Spleen (tissue), 11 donors: ENCODE data around the gene DOCK1. TPM values are rescaled to one million over a fixed set of nuclear protein-coding genes. Genes with fewer than 3 reads are reported as not detected.

Experiments
- DNase-seq: peaks from one replicate; pipeline ENCODE4 v3.0.0-alpha.2; 2020
- H3K27ac ChIP-seq, 8 donors: fragments of 200-600 bp; sonication (generic) in 7 of 8; 1 replicate in 4 of 8; 2 replicates in 4 of 8; pipeline versions ENCODE4 v1.5.0 to v1.8.0; 2016 to 2021; ENCODE audit warnings: inconsistent platforms in 4 of 8, mild to moderate bottlenecking in 4 of 8, moderate library complexity in 1 of 8
- H3K27me3 ChIP-seq, 7 donors: fragments of 200-600 bp; sonication (generic) in 6 of 7; replicated peaks in 1 of 7; 1 replicate in 4 of 7; 2 replicates in 3 of 7; pipeline versions ENCODE4 v1.5.0 to v1.8.0; 2016 to 2021; ENCODE audit warnings: inconsistent platforms in 3 of 7, mild to moderate bottlenecking in 1 of 7
- H3K36me3 ChIP-seq, 6 donors: fragments of 200-600 bp; sonication (generic) in 5 of 6; 1 replicate in 4 of 6; 2 replicates in 2 of 6; pipeline versions ENCODE4 v1.5.0 to v1.8.0; 2016 to 2021; ENCODE audit warnings: inconsistent platforms in 2 of 6
- H3K4me1 ChIP-seq, 6 donors: fragments of 200-600 bp; sonication (generic) in 5 of 6; 1 replicate in 3 of 6; 2 replicates in 3 of 6; pipeline versions ENCODE4 v1.5.0 to v1.8.0; 2016 to 2021; ENCODE audit warnings: inconsistent platforms in 3 of 6
- H3K4me3 ChIP-seq, 8 donors: fragments of 200-600 bp; sonication (generic) in 7 of 8; 1 replicate in 4 of 8; 2 replicates in 4 of 8; pipeline versions ENCODE4 v1.5.0 to v1.8.0; 2016 to 2021; ENCODE audit warnings: inconsistent platforms in 4 of 8, mild to moderate bottlenecking in 4 of 8, moderate library complexity in 2 of 8
- H3K9me3 ChIP-seq, 8 donors: fragments of 200-600 bp; sonication (generic) in 7 of 8; 1 replicate in 4 of 8; 2 replicates in 4 of 8; pipeline versions ENCODE4 v1.5.0 to v1.8.0; 2016 to 2021; ENCODE audit warnings: inconsistent platforms in 4 of 8
- CTCF ChIP-seq, 11 experiments: fragments of 200-600 bp in 7 of 11; fragments of 450-650 bp in 4 of 11; sonication (generic) in 4 of 11; IDR thresholded peaks in 8 of 11; conservative IDR thresholded peaks in 3 of 11; 1 replicate in 7 of 11; 2 replicates in 4 of 11; pipeline versions ENCODE4 v1.4.0 to v1.8.0; 2016 to 2021; ENCODE audit warnings: antibody characterized with exemption in 11 of 11, inconsistent platforms in 4 of 11, mild to moderate bottlenecking in 1 of 11
- POLR2A ChIP-seq, 3 donors: fragments of 450-650 bp; IDR thresholded peaks; one replicate each; pipeline ENCODE4 v1.5.1; 2017; ENCODE audit warnings: antibody characterized with exemption in 3 of 3, mild to moderate bottlenecking in 1 of 3
- POLR2AphosphoS5 ChIP-seq, 3 donors: sonication (generic); formaldehyde crosslinking; IDR thresholded peaks; one replicate each; pipeline ENCODE4 v1.5.1; 2017; ENCODE audit warnings: antibody characterized with exemption in 3 of 3
- WGBS, 5 donors: extraction: QIAGEN DNeasy Blood & Tissue Kit in 3 of 5; methylation state at CpG; one replicate each; pipeline versions ENCODE4 v1.1.5 to v1.1.7; 2013 to 2018; 5-methylcytosine and 5-hydroxymethylcytosine counted together
- intact Hi-C: fragments of 100-400 bp; cut with DNase I; formaldehyde crosslinking; loops from one replicate; pipeline ENCODE4 v1.15.0; 2023; ENCODE audit warnings: low total_unique reads
- polyA plus RNA-seq, 3 donors: library from polyadenylated mRNA; stranded (reverse); fragments of 200-250 nt; gene quantifications; one replicate each; pipeline ENCODE4 v1.2.1, GENCODE V29; 2013
- total RNA-seq, 7 donors: library from RNA; depleted of rRNA in 3 of 7; stranded (reverse); fragments of >200 nt in 3 of 7; fragmentation: NEBNext Ultra II Directional in 4 of 7; extraction: Animal tissue kit (Norgen Biotek cat#: 25700) in 4 of 7; gene quantifications; one replicate each; pipeline versions ENCODE4 v1.1.0 to v1.2.1, GENCODE V29; 2016 to 2021
- donor health status: healthy with polysubstance abuse.
- donor health status: DM: no; HTN: no; CAD: no; lungs with moderate emphysema.
- donor health status: DM: no; HTN: no; CAD: no.
- donor health status: Bipolar disorder and iron deficiency.
- donor health status: healthy.
- donor health status: DM: no; HTN: no; CAD: no.
- donor health status: DM: yes; HTN: yes; CAD: no.

DOCK1 gene
- total and polyA plus RNA-seq, 10 donors = 2.2 to 40.5 (median 25.1) TPM

DNA sequence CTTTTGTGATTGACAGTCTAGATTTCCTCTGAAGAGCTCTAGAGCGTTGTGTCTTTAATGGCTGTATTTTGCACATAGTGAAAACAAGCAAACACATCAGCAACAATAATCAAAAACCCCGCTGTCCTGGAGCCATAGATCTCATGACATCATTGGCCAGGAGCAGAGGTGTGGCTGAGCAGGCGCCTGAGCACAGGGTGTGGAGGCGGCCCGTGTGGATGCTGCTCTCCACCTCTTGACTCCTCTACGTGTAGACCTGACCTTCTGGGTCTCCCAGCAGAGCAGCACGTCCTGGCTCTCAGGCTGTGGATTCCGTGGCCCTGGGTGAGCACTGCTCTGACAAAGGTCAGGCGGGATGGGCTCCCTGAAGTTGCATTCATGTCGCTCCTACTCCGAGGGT, 354.1 kb downstream of the DOCK1 start:
- Histone ChIP-seq H3K4me1 (peaks cover 0 to 11% (median 2%) of the 10 kb centered on the region in 6 donors), H3K27ac (no peak overlapping the region), H3K4me3 (no peak overlapping the region), H3K9me3 (no peaks in the 10 kb centered on the region), H3K27me3 (no peaks in the 10 kb centered on the region), H3K36me3 (peaks cover 0 to 18% (median 0%) of the 10 kb centered on the region in 6 donors)
- 89 to 98% (median 92%) methylated on average over 9 to 11 of the region's 11 CpGs for WGBS, 5 donors
- DNase-seq = peak; percentile 70
- intact Hi-C loops = no loop called here
- TF ChIP-seq CTCF (IDR thresholded peaks at IDR 0.05 in 8 of 11, conservative IDR thresholded peaks at IDR 0.05 in 3 of 11) = no peak
- no peak for TF ChIP-seq POLR2AphosphoS5 (IDR thresholded peaks at IDR 0.05)
- no peak for TF ChIP-seq POLR2A (IDR thresholded peaks at IDR 0.05)

DNA sequence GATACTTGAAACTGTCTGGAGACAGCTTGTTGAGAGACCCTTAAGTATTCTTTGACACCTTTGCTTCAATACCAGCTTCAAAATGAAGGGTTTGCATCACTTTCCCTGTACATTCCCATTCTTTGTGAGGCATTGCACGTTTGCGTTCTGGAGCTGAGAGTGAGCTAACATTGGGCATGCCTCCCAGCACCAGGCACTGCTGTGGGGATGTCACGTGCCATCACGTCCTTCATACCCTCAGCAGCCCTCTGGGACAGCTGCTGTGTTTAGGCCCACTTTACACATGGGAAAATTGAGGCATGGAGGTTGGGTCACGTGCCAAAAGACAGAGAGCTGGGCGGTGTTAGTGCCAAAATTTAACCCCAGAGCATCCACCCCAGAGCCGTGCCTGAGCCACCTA, 357.4 kb downstream of the DOCK1 start:
- TF ChIP-seq POLR2AphosphoS5 (IDR thresholded peaks at IDR 0.05) = no peak
- Histone ChIP-seq H3K4me1 (no peaks in the 10 kb centered on the region), H3K36me3 (peaks cover 0 to 14% (median 0%) of the 10 kb centered on the region in 6 donors), H3K27ac (no peak overlapping the region), H3K9me3 (no peaks in the 10 kb centered on the region), H3K4me3 (no peak overlapping the region), H3K27me3 (no peaks in the 10 kb centered on the region)
- intact Hi-C loops = no loop called here
- no peak for DNase-seq
- WGBS, 5 donors = 89 to 94% (median 93%) methylated on average over 7 of the region's 7 CpGs

DNA sequence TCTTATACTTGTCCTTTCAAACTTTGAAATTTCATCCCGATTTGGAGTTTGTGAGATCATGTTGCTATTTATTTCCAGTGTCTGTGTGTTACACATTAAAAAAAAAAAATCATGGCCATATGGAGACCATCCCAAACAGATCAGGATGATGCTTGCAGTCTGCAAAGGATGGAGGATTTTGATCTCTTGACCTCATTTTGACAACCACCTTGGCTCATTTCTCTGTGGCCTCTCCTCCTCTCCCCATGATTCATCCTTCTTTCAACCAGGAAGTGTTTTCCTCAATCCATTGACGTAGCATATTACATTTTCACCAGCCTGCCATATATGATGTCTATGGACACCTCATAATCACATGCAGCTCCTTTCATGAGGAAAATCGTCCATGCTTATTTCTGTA, 360.1 kb downstream of the DOCK1 start:
- 76 to 88% (median 81%) methylated on average over 3 of the region's 3 CpGs for WGBS, 5 donors
- DNase-seq = no peak
- H3K4me3 ChIP-seq = no peak overlapping the region

GRCh38 chr10:127266431-127266830, 361.2 kb downstream of the DOCK1 start:
- Histone ChIP-seq H3K9me3 (no peaks in the 10 kb centered on the region), H3K27ac (no peak overlapping the region), H3K27me3 (no peaks in the 10 kb centered on the region), H3K36me3 (no peaks in the 10 kb centered on the region), H3K4me1 (peaks cover 0 to 3% (median 0%) of the 10 kb centered on the region in 6 donors), H3K4me3 (no peak overlapping the region)
- intact Hi-C loops = no loop called here
- DNase-seq = no peak
- 89 to 100% (median 93%) methylated on average over 2 of the region's 2 CpGs for WGBS, 5 donors
- TF ChIP-seq POLR2A (IDR thresholded peaks at IDR 0.05) (no peak), POLR2AphosphoS5 (IDR thresholded peaks at IDR 0.05) (no peak), CTCF (IDR thresholded peaks at IDR 0.05 in 8 of 11, conservative IDR thresholded peaks at IDR 0.05 in 3 of 11) (no peak)

More for the DNA sequence above, 360.1 kb downstream of the DOCK1 start:
- Histone ChIP-seq H3K4me1 (peaks cover 0 to 1% (median 0%) of the 10 kb centered on the region in 6 donors), H3K9me3 (no peaks in the 10 kb centered on the region), H3K36me3 (no peaks in the 10 kb centered on the region), H3K27me3 (no peaks in the 10 kb centered on the region), H3K27ac (no peak overlapping the region)
- TF ChIP-seq POLR2A (IDR thresholded peaks at IDR 0.05) = no peak
- TF ChIP-seq CTCF (IDR thresholded peaks at IDR 0.05 in 8 of 11, conservative IDR thresholded peaks at IDR 0.05 in 3 of 11) = no peak
- TF ChIP-seq POLR2AphosphoS5 (IDR thresholded peaks at IDR 0.05) = no peak
- intact Hi-C loops = no loop called here

GRCh38 chr10:127267442-127267841, 362.2 kb downstream of the DOCK1 start:
- intact Hi-C loops = no loop called here
- H3K36me3 ChIP-seq = no peaks in the 10 kb centered on the region
- H3K27ac ChIP-seq = no peak overlapping the region
- peaks cover 0 to 3% (median 0%) of the 10 kb centered on the region in 6 donors for H3K4me1 ChIP-seq
- no peak overlapping the region for H3K4me3 ChIP-seq
- no peak for DNase-seq
- H3K27me3 ChIP-seq = no peaks in the 10 kb centered on the region
- WGBS, 5 donors = 92 to 96% (median 95%) methylated on average over 12 of the region's 12 CpGs
- no peaks in the 10 kb centered on the region for H3K9me3 ChIP-seq
- TF ChIP-seq POLR2A (IDR thresholded peaks at IDR 0.05) (no peak), CTCF (IDR thresholded peaks at IDR 0.05 in 8 of 11, conservative IDR thresholded peaks at IDR 0.05 in 3 of 11) (no peak), POLR2AphosphoS5 (IDR thresholded peaks at IDR 0.05) (no peak)
